Measurements from ENCODE around the gene DPH2.

DNA sequence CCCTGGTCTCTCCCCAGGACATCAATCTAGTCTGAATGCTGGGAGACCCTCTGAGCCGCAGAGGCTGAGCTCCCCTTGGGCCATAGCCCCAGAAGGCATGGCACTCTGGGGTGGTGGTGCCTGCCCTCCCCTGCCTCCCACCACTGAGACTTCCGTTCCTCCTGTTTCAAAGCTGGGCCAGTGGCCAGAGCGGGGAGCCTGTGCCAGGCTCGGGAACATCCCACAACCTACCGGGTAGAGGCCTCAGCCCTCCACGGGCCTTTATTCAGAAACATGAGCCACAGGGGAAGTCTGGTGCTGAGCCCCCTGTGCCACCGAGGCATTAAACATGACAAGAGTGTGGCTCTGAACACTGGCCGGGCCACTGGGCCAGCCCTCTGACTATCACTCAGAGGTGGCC is 29.6 kb downstream of the DPH2 start:
- no peak for TF ChIP-seq POLR2A (IDR thresholded peaks at IDR 0.05)
- TF ChIP-seq, protein P1, sequence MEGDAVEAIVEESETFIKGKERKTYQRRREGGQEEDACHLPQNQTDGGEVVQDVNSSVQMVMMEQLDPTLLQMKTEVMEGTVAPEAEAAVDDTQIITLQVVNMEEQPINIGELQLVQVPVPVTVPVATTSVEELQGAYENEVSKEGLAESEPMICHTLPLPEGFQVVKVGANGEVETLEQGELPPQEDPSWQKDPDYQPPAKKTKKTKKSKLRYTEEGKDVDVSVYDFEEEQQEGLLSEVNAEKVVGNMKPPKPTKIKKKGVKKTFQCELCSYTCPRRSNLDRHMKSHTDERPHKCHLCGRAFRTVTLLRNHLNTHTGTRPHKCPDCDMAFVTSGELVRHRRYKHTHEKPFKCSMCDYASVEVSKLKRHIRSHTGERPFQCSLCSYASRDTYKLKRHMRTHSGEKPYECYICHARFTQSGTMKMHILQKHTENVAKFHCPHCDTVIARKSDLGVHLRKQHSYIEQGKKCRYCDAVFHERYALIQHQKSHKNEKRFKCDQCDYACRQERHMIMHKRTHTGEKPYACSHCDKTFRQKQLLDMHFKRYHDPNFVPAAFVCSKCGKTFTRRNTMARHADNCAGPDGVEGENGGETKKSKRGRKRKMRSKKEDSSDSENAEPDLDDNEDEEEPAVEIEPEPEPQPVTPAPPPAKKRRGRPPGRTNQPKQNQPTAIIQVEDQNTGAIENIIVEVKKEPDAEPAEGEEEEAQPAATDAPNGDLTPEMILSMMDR (IDR thresholded peaks at IDR 0.05), result no peak

Measured in transverse colon (tissue), 3 donors.